Dedifferentiated amniotic fluid mesenchymal stem cell (primary cell): ENCODE data around the gene CRKL.
A peak's percentile ranks its signal among the peaks of the same experiment; 100 is the strongest.

Experiments
- DNase-seq: peaks from one replicate; pipeline ENCODE4 v3.0.0-alpha.2; 2016; ENCODE audit errors: extremely low spot score

Gene CRKL

DNA sequence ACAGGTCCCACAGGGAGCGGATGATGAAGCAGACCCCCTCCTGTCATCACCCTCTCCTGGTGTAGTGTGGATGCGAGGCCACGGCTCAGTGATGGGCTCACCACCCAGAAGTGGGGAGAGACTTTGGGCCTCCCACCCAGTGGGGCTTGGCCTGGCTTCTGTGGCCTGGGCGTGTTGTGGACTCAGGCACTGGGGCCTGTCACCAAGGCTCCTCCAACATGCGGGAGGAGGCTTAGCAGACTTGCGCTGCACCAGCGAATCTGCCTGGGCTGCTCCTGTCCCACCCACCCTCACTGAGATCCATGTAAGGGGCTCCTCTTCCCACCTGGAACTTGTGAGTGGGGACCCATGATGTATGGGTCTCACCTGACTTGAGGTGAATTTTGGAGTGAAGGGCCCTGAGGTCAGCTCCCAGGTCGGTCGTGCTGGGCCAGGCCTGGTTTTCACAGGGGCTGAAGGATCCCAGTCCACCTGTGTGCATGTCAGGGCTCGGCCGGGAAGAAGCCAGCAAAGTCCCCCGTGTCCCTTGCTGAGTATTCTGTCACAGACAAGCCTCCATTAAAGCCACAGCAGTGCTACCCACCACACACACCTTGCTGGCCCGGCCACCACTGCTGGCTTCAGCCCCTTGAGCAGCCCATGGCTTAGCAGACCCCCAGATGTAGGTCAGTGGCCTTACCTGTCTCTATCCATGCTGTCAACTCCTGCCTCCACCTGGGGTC lies 80.5 kb downstream of the CRKL start:
- DNase-seq, result no peak

DNA sequence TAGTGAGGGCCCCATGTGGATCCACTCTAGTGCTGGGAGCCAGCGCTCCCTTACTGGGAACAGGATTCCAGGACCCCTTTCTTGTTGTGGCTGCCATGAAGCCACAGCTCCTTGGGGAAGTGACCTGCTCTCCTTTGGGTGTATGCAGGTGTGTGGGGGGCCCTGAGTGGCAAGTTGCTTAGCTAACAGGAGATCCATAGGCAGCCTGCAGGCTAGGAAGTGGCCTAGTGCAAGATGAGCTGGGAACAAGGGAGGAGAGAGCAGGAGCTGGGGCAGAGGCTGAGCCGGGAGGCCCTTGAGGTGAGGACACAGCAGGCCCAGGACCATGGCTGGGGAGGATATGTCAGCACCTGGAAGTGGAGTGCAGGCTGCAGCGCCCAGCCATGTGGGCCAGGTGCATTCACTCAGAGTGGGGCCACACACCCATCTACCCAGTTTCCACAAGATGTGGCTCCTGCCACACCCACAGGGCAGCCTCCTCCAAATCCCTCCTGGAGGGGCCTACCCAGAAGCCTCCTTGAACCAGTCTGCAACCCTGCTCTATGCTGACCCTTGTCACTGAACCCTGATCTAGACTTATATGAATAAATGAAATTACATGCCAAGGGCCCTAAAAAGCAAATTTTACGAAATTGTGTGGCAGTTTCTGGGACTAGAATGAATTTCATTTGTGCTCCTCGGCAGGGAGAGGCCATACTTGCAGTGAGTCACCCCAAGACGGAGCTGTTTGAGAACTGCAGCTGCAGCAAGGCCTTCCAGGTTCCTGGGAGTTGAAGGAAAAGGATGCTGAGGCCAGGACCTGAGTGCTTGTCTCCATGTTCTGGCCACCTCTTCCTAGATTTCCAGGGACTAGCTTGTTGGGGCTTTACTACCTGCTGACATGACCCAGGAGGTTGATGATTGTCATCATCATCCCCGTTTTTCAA lies 81.5 kb downstream of the CRKL start:
- DNase-seq, result no peak

DNA sequence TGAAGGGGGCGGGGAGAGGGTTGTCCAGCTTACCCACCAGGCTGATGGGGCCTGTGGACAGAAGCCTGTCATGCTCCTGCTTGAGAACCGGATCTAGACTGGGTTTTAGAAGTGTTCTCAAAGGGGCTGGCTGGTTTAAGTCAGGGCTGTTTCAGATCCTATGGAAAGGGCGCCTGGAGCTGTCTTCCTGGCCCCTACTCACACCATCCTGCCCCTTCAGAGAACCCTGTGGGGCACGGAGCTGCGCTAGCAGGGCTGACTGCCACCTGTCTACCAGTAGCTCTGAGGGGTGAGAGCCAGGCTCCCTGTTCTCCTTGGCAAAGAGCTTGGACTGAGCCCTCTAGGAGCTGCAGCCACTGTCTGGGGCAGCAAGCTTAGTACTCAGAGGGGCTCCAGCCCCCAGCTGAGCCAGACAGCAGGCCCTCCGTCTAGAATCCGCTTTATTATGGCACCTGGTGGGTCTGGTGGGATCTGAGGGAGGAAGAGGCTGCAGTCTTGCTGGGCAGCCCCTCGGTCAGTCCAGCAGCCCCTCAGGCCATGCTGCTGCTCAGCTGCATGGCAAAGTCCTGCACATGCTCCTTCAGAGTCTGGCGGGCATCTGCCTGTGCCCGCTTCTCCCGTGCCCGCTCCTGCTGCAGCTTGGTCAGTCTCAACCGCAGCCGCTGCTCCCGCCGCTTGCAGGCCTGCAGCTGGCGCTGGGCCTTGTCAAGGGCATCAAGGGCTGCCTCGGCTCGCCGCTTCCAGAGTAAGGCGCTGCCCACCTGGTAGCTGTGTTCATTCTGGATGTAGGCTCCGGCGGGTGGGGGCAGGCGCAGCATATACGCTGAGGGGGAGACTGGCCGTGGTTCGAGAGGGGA lies 82.4 kb downstream of the CRKL start:
- no peak for DNase-seq

DNA sequence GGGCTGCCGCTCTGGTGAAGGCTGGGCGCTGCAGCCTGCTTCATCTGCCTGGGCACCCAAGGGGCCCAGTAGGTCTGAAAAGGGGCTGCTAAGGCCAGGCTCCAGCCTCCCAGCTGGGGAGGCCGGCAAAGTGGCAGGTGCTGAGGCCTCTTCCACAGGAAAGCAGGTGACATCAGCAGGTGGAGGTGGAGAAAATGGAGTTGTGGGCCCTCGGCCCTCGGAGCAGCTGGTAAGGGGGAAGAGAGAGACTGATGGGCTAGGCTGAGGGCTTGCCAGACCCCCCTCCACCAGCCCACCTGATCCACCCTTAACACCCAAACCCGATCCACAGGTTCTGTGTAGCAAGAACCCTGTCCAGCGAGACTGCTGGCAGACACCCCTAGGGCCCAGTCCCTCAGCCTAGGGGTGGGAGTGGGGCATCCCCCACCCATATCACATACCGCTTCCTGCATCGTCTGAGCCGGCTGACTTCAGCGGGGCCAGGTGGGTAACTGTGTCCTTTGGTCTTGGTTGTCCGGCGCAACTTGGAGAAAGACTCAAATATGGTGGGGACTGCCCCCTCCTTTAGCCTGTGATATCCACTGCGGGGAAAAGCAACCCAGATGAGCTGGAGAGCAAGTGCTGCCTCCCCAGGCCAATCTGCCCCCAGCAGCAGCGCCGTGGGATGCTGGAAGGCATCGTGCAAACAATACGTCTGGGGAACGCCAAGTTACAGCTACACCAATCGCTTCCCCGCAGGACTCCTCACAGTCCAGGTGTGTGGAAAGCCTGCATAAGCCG lies 83.2 kb downstream of the CRKL start:
- no peak for DNase-seq

DNA sequence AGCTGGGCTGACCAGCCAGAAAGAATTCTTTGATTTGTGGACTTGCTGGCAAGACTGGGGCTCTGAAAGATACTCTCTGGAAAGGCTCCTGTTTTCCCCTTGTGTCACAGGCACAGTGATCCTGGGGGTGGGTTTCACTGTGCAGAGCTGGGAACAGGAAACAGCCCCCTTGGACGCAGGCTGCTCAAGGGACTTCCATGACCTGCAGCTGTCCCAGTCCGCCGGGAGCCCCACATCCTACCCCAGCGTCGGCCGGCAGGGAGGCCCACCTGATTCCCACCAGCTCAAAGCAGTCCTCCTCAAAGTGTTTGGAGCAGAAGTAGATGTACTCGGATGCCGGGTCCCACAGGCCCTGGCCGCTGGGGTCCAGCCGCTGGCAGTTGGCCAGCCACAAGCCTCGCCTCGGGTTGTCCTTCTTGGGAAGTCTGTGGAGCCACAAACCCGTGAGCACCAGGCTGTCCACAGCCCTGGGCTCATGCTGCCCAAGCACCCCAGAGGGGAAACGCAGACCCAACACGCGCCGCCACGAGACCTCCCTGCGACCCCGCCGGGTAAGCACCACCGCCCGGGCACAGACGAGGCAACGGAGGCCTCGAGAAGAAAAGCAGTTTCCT lies 83.9 kb downstream of the CRKL start:
- DNase-seq, result no peak

DNA sequence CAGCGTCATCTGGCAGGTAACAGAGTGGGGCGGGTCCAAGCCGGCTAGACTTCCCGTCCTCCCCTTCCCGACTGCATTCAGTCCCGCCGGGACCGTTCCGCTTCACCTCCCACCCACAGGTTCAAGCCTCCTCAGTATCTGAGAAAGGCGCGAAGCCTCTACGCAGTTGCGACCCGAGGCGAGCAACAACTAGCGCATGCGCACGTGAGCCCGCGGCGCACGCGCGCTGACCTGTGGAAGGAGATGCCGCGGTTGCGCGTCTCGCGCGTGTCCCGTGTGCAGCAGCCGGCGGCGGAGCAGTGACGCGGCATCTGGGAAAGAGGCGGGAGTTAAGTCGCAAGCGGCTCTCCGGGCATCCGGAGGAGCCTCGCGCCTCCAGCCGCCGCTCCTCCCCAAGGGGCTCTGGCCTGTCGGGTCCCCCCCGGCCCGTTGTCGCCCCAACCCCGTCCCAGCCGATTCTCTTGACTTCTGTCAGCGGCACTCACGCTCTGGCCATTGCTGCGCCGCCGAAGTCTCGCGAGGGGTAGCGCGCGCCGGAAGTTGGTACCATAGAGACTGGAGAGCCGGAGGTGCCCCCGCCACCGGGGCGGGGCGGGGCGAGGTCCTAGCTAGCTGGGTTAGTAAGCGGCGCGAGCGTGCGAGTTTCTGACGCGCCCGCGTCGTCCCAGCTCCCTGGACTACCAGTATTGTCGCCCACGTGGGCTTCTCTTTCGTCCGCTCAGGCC lies 84.6 kb downstream of the CRKL start, which contains the start of gene THAP7:
THAP7 (minus strand) TSS at position 518 of the 725 bp plus-strand sequence; CDS start at position 311, 207 bp downstream.
- DNase-seq, result peak; percentile 95
